Neural crest cell (in vitro differentiated cells): ENCODE results near the gene TCEA3. TPM values are rescaled to one million over a fixed set of nuclear protein-coding genes. Genes with fewer than 3 reads are reported as not detected.

Experiments used
- DNase-seq: peaks from one replicate; pipeline ENCODE4 v3.0.0; 2021; ENCODE audit warnings: low read depth, mixed read lengths, low spot score
- H3K27ac Mint-ChIP-seq: one replicate; pipeline ENCODE4 v1.8.0; 2021; ENCODE audit warnings: mild to moderate bottlenecking, mixed read lengths; ENCODE audit not compliant: unreplicated experiment
- H3K27me3 Mint-ChIP-seq: 2 replicates; pipeline ENCODE4 v1.8.0; 2021; ENCODE audit warnings: low read depth, mild to moderate bottlenecking, mixed read lengths
- H3K36me3 Mint-ChIP-seq: 2 replicates; pipeline ENCODE4 v1.8.0; 2021; ENCODE audit warnings: low read depth, mild to moderate bottlenecking, mixed read lengths
- H3K4me1 Mint-ChIP-seq: 2 replicates; pipeline ENCODE4 v1.8.0; 2021; ENCODE audit warnings: mixed read lengths
- H3K4me3 Mint-ChIP-seq: one replicate; pipeline ENCODE4 v1.8.0; 2021; ENCODE audit warnings: mild to moderate bottlenecking, mixed read lengths
- H3K9me3 Mint-ChIP-seq: 2 replicates; pipeline ENCODE4 v1.8.0; 2021; ENCODE audit warnings: mixed read lengths
- total RNA-seq: library from RNA; stranded (reverse); gene quantifications from 2 replicates; pipeline ENCODE4 v1.2.1, GENCODE V29; 2021
- TF ChIP-seq, protein P1 (sequence below): fragments of 200-600 bp; sonication (generic); conservative IDR thresholded peaks from 2 replicates; pipeline ENCODE4 v1.5.0; 2021; ENCODE audit warnings: antibody characterized with exemption, mild to moderate bottlenecking

Gene TCEA3
- total RNA-seq, 1 donor from 2014 or later: 1.5 TPM

DNA sequence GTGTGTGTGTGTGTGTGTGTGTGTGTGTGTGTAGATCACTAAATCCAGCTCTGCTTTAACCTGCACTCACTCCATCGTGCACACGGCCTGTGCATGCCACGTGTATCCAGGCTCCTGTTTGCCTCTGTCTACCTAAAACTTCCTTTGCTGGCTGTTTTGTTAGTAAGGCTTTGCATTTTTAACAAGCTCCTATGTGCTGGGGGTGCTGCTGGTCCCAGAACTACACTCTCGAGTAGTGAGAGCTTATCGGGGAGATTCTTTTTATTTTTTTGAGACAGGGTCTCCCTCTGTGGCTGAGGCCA lies 596 bp upstream of the TCEA3 start:
- peaks cover 18% of the 10 kb centered on the region for H3K36me3 Mint-ChIP-seq
- H3K4me1 Mint-ChIP-seq: peaks cover 12% of the 10 kb centered on the region
- TF ChIP-seq, protein P1, sequence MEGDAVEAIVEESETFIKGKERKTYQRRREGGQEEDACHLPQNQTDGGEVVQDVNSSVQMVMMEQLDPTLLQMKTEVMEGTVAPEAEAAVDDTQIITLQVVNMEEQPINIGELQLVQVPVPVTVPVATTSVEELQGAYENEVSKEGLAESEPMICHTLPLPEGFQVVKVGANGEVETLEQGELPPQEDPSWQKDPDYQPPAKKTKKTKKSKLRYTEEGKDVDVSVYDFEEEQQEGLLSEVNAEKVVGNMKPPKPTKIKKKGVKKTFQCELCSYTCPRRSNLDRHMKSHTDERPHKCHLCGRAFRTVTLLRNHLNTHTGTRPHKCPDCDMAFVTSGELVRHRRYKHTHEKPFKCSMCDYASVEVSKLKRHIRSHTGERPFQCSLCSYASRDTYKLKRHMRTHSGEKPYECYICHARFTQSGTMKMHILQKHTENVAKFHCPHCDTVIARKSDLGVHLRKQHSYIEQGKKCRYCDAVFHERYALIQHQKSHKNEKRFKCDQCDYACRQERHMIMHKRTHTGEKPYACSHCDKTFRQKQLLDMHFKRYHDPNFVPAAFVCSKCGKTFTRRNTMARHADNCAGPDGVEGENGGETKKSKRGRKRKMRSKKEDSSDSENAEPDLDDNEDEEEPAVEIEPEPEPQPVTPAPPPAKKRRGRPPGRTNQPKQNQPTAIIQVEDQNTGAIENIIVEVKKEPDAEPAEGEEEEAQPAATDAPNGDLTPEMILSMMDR: no peak
- peaks cover 67% of the 10 kb centered on the region for H3K27me3 Mint-ChIP-seq
- no peak for DNase-seq
- peak overlapping the region; percentile 49 for H3K4me3 Mint-ChIP-seq
- H3K9me3 Mint-ChIP-seq: no peaks in the 10 kb centered on the region
- H3K27ac Mint-ChIP-seq: no peak overlapping the region

DNA sequence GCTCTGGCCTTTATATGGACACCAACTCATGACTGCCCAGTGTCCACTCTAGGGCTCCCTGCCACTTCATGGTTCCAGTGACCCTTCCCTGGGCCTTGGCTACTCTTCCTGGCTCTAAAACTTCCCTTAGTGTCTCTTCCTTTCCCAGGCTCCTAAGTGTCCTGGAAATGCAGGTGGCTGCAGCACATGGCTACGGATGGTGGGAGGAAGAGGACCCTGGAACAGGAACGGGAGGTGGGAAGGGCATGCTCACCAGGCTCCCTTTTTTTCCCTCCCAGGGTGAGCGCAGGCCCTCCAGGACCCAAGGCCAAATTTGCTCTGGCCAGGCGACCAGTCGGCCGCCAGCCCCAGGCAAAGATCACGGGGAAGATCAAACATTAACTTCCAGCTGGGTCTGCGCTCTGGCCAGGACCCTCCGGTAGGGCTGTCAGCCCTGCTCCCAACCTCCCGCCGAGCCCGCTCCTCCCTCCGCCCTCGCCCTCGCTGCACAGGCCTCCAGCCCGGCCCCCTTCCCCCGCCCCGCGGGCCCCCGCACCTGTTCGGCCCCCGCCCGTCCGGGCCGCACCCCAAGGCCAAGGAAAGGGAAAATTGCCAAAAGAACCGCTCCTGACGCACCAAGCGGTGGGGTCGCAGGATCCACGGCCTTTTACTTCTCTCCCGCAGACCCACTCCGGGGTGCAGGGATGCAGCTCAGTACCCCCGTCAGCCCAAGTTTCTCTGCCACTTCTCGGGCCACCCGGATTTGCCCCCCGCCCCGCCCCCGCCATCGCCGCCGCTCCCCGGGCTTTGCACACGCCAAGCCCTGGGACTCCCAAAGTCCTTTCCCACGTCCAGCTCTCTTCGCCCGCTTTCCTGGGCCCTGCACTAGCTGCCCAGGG lies 894 bp downstream of the TCEA3 start:
- TF ChIP-seq, protein P1: no peak
- peaks cover 18% of the 10 kb centered on the region for H3K36me3 Mint-ChIP-seq
- peaks cover 71% of the 10 kb centered on the region for H3K27me3 Mint-ChIP-seq
- no peak for DNase-seq
- H3K27ac Mint-ChIP-seq: no peak overlapping the region
- H3K4me3 Mint-ChIP-seq: peak overlapping the region; percentile 42
- no peaks in the 10 kb centered on the region for H3K9me3 Mint-ChIP-seq
- H3K4me1 Mint-ChIP-seq: peaks cover 19% of the 10 kb centered on the region

GRCh38 chr1:23422941-23423340 lies 1.6 kb downstream of the TCEA3 start:
- Mint-ChIP-seq H3K27me3 (peaks cover 68% of the 10 kb centered on the region), H3K27ac (no peak overlapping the region), H3K9me3 (no peaks in the 10 kb centered on the region), H3K4me1 (peaks cover 19% of the 10 kb centered on the region), H3K4me3 (peak overlapping the region; percentile 42), H3K36me3 (peaks cover 12% of the 10 kb centered on the region)
- TF ChIP-seq, protein P1: no peak
- no peak for DNase-seq

GRCh38 chr1:23422241-23422877 lies 2.2 kb downstream of the TCEA3 start:
- Mint-ChIP-seq H3K27me3 (peaks cover 67% of the 10 kb centered on the region), H3K36me3 (peaks cover 11% of the 10 kb centered on the region), H3K4me1 (peaks cover 22% of the 10 kb centered on the region), H3K9me3 (no peaks in the 10 kb centered on the region), H3K4me3 (peak overlapping the region; percentile 2), H3K27ac (no peak overlapping the region)
- no peak for DNase-seq
- TF ChIP-seq, protein P1: no peak

DNA sequence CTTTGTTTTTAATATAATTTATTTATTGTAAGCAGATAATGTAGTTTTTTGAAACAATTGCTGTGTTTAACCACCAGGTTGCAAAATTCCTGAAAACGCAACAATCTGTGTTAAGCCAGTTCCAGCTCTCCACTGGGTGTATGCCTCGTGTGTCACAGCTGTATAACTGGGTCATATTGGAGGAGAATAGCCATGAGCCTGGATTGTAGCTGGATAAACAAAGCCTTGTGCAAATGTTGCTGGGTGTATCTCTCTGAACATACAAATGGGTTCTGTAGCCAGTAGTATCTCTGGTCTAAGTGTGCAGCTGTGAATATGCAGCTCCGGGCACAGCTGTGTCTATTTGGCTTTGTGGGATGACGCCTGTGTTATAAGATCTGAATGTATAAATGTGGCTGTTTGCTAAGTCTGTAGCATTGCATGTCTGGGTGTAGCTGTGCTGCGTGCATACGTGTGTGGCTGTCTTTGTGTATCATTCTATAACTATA lies 2.8 kb downstream of the TCEA3 start:
- TF ChIP-seq, protein P1: peak; percentile 35
- no peaks in the 10 kb centered on the region for H3K9me3 Mint-ChIP-seq
- H3K36me3 Mint-ChIP-seq: peaks cover 11% of the 10 kb centered on the region
- DNase-seq: no peak
- H3K27ac Mint-ChIP-seq: no peak overlapping the region
- H3K4me1 Mint-ChIP-seq: peaks cover 24% of the 10 kb centered on the region
- H3K27me3 Mint-ChIP-seq: peaks cover 65% of the 10 kb centered on the region
- H3K4me3 Mint-ChIP-seq: peak overlapping the region; percentile 2
